Activated CD4-positive, alpha-beta T cell treated with anti-CD3 and anti-CD28 coated beads, Interleukin-2, amount 50 U/mL, for 1 hour (primary cell): ENCODE measurements around the gene EVC.

Source experiments
- DNase-seq: peaks from one replicate; pipeline ENCODE4 v3.0.0-alpha.2; 2020

EVC gene

GRCh38 chr4:5710961-5711478 lies at the start of gene EVC:
Gene EVC (plus strand): TSS chr4:5711201. CDS start chr4:5711381, 180 bp downstream.
- DNase-seq = peak; percentile 6

- DNase-seq = no peak
Measured at GRCh38 chr4:5661237-5661636, 49.8 kb upstream of the EVC start.

GRCh38 chr4:5662555-5662954 lies 48.4 kb upstream of the EVC start:
- DNase-seq = no peak

GRCh38 chr4:5664778-5665177 lies 46.2 kb upstream of the EVC start:
- no peak for DNase-seq

- no peak for DNase-seq
Measured at GRCh38 chr4:5666741-5667140, 44.3 kb upstream of the EVC start.

- no peak for DNase-seq
Measured at GRCh38 chr4:5676763-5677162, 34.2 kb upstream of the EVC start.

- no peak for DNase-seq
Measured at GRCh38 chr4:5678977-5679376, 32.0 kb upstream of the EVC start.

- DNase-seq = no peak
Measured at GRCh38 chr4:5683566-5683965, 27.4 kb upstream of the EVC start.

GRCh38 chr4:5685296-5685695 lies 25.7 kb upstream of the EVC start:
- no peak for DNase-seq

- DNase-seq = no peak
Measured at GRCh38 chr4:5686338-5686737, 24.7 kb upstream of the EVC start.

GRCh38 chr4:5689065-5689464 lies 21.9 kb upstream of the EVC start:
- no peak for DNase-seq

- no peak for DNase-seq
Measured at GRCh38 chr4:5691491-5692132, 19.4 kb upstream of the EVC start.

GRCh38 chr4:5693871-5694270 lies 17.1 kb upstream of the EVC start:
- DNase-seq = no peak

- no peak for DNase-seq
Measured at GRCh38 chr4:5696341-5696740, 14.7 kb upstream of the EVC start.

GRCh38 chr4:5700459-5700858 lies 10.5 kb upstream of the EVC start:
- DNase-seq = no peak

GRCh38 chr4:5701971-5702370 lies 9.0 kb upstream of the EVC start:
- DNase-seq = no peak

- no peak for DNase-seq
Measured at GRCh38 chr4:5703831-5704230, 7.2 kb upstream of the EVC start.

GRCh38 chr4:5704276-5704675 lies 6.7 kb upstream of the EVC start:
- no peak for DNase-seq

GRCh38 chr4:5705647-5706320 lies 5.2 kb upstream of the EVC start:
- DNase-seq = no peak

- no peak for DNase-seq
Measured at GRCh38 chr4:5706486-5707290, 4.3 kb upstream of the EVC start.

- no peak for DNase-seq
Measured at GRCh38 chr4:5707366-5707765, 3.6 kb upstream of the EVC start.

- DNase-seq = no peak
Measured at GRCh38 chr4:5707778-5708448, 3.1 kb upstream of the EVC start.
